Astrocyte (in vitro differentiated cells and primary cell): ENCODE results near the gene PPP1R16B. TPM values are rescaled to one million over a fixed set of nuclear protein-coding genes. Genes with fewer than 3 reads are reported as not detected.

Experiments used
- DNase-seq: peaks from one replicate; pipeline ENCODE4 v3.0.0-alpha.2; 2010; ENCODE audit warnings: low read depth
- FAIRE-seq: peaks from 2 replicates; lab custom pipeline; 2011; peaks lifted over from hg19 to GRCh38; lab: Jason Lieb, UNC
- H2AFZ ChIP-seq: 2 replicates; pipeline ENCODE4 v1.6.0; 2012; ENCODE audit warnings: low read depth, low read length, inconsistent platforms
- H3K27ac ChIP-seq: 2 replicates; pipeline ENCODE4 v1.5.1; 2011; ENCODE audit warnings: low read depth, low read length, inconsistent platforms
- H3K27me3 ChIP-seq: 2 replicates; pipeline ENCODE4 v1.6.0; 2011; ENCODE audit warnings: low read length, inconsistent platforms; ENCODE audit not compliant: insufficient read depth
- H3K36me3 ChIP-seq: 2 replicates; pipeline ENCODE4 v1.5.1; 2011; ENCODE audit warnings: low read length, inconsistent platforms; ENCODE audit not compliant: insufficient read depth
- H3K4me1 ChIP-seq: 2 replicates; pipeline ENCODE4 v1.5.1; 2011; ENCODE audit warnings: low read length, inconsistent platforms; ENCODE audit not compliant: insufficient read depth
- H3K4me2 ChIP-seq: 2 replicates; pipeline ENCODE4 v1.6.0; 2012; ENCODE audit warnings: low read length, inconsistent platforms
- H3K4me3 ChIP-seq: 2 replicates; pipeline ENCODE4 v1.5.1; 2011; ENCODE audit warnings: low read depth, mild to moderate bottlenecking, low read length, inconsistent platforms; ENCODE audit not compliant: insufficient read depth
- H3K79me2 ChIP-seq: 2 replicates; pipeline ENCODE4 v1.6.0; 2012; ENCODE audit warnings: mild to moderate bottlenecking, low read length, inconsistent platforms; ENCODE audit not compliant: insufficient read depth
- H3K9ac ChIP-seq: 2 replicates; pipeline ENCODE4 v1.6.0; 2012; ENCODE audit warnings: mild to moderate bottlenecking, low read length, inconsistent platforms
- H3K9me3 ChIP-seq: 2 replicates; pipeline ENCODE4 v1.5.1; 2012; ENCODE audit warnings: low read depth, mild to moderate bottlenecking, low read length, inconsistent platforms; ENCODE audit not compliant: insufficient read depth
- H4K20me1 ChIP-seq: 2 replicates; pipeline ENCODE4 v1.6.0; 2012; ENCODE audit warnings: low read length, inconsistent platforms; ENCODE audit not compliant: insufficient read depth
- H3K27ac Mint-ChIP-seq: one replicate; pipeline ENCODE4 v1.8.0; 2021; ENCODE audit warnings: mild to moderate bottlenecking, mixed read lengths; ENCODE audit not compliant: unreplicated experiment
- H3K27me3 Mint-ChIP-seq: one replicate; pipeline ENCODE4 v1.8.0; 2021; ENCODE audit warnings: low read depth, mixed read lengths; ENCODE audit not compliant: unreplicated experiment
- H3K36me3 Mint-ChIP-seq: one replicate; pipeline ENCODE4 v1.8.0; 2021; ENCODE audit warnings: low read depth, mixed read lengths; ENCODE audit not compliant: unreplicated experiment
- H3K4me1 Mint-ChIP-seq: one replicate; pipeline ENCODE4 v1.8.0; 2021; ENCODE audit warnings: low read depth, mixed read lengths; ENCODE audit not compliant: unreplicated experiment
- H3K4me3 Mint-ChIP-seq: one replicate; pipeline ENCODE4 v1.8.0; 2021; ENCODE audit warnings: mild to moderate bottlenecking, moderate library complexity, mixed read lengths; ENCODE audit not compliant: unreplicated experiment
- H3K9me3 Mint-ChIP-seq: one replicate; pipeline ENCODE4 v1.8.0; 2021; ENCODE audit warnings: mild to moderate bottlenecking, mixed read lengths; ENCODE audit not compliant: unreplicated experiment
- CTCF ChIP-seq: IDR thresholded peaks from 2 replicates; pipeline ENCODE4 v1.5.1; 2011; ENCODE audit warnings: low read depth, mild to moderate bottlenecking, inconsistent platforms, low read length, moderate library complexity; ENCODE audit not compliant: insufficient read depth
- EZH2 ChIP-seq: IDR thresholded peaks from 2 replicates; pipeline ENCODE4 v1.6.1; 2012; ENCODE audit warnings: mild to moderate bottlenecking, low read length, inconsistent platforms; ENCODE audit not compliant: insufficient read depth
- total RNA-seq: library from RNA; stranded (reverse); gene quantifications from 2 replicates; pipeline ENCODE4 v1.2.1, GENCODE V29; 2021

Gene PPP1R16B
- total RNA-seq, 1 donor from 2014 or later: 0.68 TPM

- Mint-ChIP-seq H3K9me3 (no peaks in the 10 kb centered on the region), H3K27me3 (peaks cover 26% of the 10 kb centered on the region)
These were observed 90.6 kb downstream of the PPP1R16B start for GRCh38 chr20:38896009-38896594.

GRCh38 chr20:38897267-38897666 lies 91.8 kb downstream of the PPP1R16B start:
- Histone ChIP-seq H3K27ac (no peak overlapping the region), H2AFZ (no peak overlapping the region), H3K4me2 (no peak overlapping the region), H3K9ac (no peak overlapping the region), H3K36me3 (no peaks in the 10 kb centered on the region), H3K4me3 (no peak overlapping the region), H3K4me1 (no peaks in the 10 kb centered on the region), H3K9me3 (no peaks in the 10 kb centered on the region), H3K79me2 (no peaks in the 10 kb centered on the region), H4K20me1 (no peaks in the 10 kb centered on the region), H3K27me3 (peaks cover 15% of the 10 kb centered on the region)
- TF ChIP-seq CTCF: no peak
- TF ChIP-seq EZH2: no peak
- Mint-ChIP-seq H3K4me1 (no peaks in the 10 kb centered on the region), H3K36me3 (no peaks in the 10 kb centered on the region), H3K9me3 (no peaks in the 10 kb centered on the region), H3K4me3 (no peak overlapping the region), H3K27ac (no peak overlapping the region), H3K27me3 (peaks cover 26% of the 10 kb centered on the region)
- no peak for FAIRE-seq
- DNase-seq: no peak

More at GRCh38 chr20:38896009-38896594, 90.6 kb downstream of the PPP1R16B start:
- Histone ChIP-seq H3K79me2 (no peaks in the 10 kb centered on the region), H3K9ac (no peak overlapping the region), H3K27me3 (peaks cover 20% of the 10 kb centered on the region), H3K27ac (no peak overlapping the region), H3K4me1 (no peaks in the 10 kb centered on the region), H3K4me2 (no peak overlapping the region), H3K9me3 (no peaks in the 10 kb centered on the region), H3K4me3 (no peak overlapping the region), H3K36me3 (no peaks in the 10 kb centered on the region), H4K20me1 (no peaks in the 10 kb centered on the region), H2AFZ (no peak overlapping the region)
- DNase-seq: no peak
- H3K27ac Mint-ChIP-seq: no peak overlapping the region
- FAIRE-seq: no peak
- no peak overlapping the region for H3K4me3 Mint-ChIP-seq
- H3K36me3 Mint-ChIP-seq: no peaks in the 10 kb centered on the region
- no peaks in the 10 kb centered on the region for H3K4me1 Mint-ChIP-seq
- TF ChIP-seq CTCF (no peak), EZH2 (no peak)

- Histone ChIP-seq H3K79me2 (no peaks in the 10 kb centered on the region), H3K27me3 (peaks cover 3% of the 10 kb centered on the region), H2AFZ (no peak overlapping the region), H4K20me1 (no peaks in the 10 kb centered on the region), H3K4me1 (no peaks in the 10 kb centered on the region), H3K9me3 (no peaks in the 10 kb centered on the region), H3K4me3 (no peak overlapping the region), H3K27ac (no peak overlapping the region), H3K9ac (no peak overlapping the region), H3K4me2 (no peak overlapping the region), H3K36me3 (no peaks in the 10 kb centered on the region)
- no peak for FAIRE-seq
- Mint-ChIP-seq H3K36me3 (peaks cover 4% of the 10 kb centered on the region), H3K9me3 (peaks cover 9% of the 10 kb centered on the region), H3K27me3 (peaks cover 11% of the 10 kb centered on the region), H3K27ac (no peak overlapping the region), H3K4me1 (no peaks in the 10 kb centered on the region), H3K4me3 (no peak overlapping the region)
- no peak for DNase-seq
- no peak for TF ChIP-seq CTCF
- TF ChIP-seq EZH2: no peak
These were observed 95.1 kb downstream of the PPP1R16B start for GRCh38 chr20:38900606-38901005.
